ENCODE data around the gene CACTIN. TPM values are rescaled to one million over a fixed set of nuclear protein-coding genes. Genes with fewer than 3 reads are reported as not detected.
"Not testable (repeated sequence)": the region's sequence is repeated elsewhere in the genome, so short reads cannot be mapped to it uniquely, and the experiment has no call there.

The CACTIN gene
- polyA plus RNA-seq, 1 experiment = 13.8 TPM

- H3K27me3 ChIP-seq (ENCODE audit: control insufficient read depth, insufficient read depth, low read length) = no peaks in the 10 kb centered on the region
- no peak overlapping the region for H3K4me3 ChIP-seq (ENCODE audit: low read depth, low read length)
- ChIA-PET CTCF (interaction anchor here (5.9 kb wide), 1 partner anchor 32 kb away, joined by 99 read pairs; the partner anchor contains the start of gene PIP5K1C), POLR2A (no interaction called here)
- peaks cover 10% of the 10 kb centered on the region for H3K36me3 ChIP-seq (ENCODE audit: control insufficient read depth, insufficient read depth, low read length)
- TF ChIP-seq, protein P1, sequence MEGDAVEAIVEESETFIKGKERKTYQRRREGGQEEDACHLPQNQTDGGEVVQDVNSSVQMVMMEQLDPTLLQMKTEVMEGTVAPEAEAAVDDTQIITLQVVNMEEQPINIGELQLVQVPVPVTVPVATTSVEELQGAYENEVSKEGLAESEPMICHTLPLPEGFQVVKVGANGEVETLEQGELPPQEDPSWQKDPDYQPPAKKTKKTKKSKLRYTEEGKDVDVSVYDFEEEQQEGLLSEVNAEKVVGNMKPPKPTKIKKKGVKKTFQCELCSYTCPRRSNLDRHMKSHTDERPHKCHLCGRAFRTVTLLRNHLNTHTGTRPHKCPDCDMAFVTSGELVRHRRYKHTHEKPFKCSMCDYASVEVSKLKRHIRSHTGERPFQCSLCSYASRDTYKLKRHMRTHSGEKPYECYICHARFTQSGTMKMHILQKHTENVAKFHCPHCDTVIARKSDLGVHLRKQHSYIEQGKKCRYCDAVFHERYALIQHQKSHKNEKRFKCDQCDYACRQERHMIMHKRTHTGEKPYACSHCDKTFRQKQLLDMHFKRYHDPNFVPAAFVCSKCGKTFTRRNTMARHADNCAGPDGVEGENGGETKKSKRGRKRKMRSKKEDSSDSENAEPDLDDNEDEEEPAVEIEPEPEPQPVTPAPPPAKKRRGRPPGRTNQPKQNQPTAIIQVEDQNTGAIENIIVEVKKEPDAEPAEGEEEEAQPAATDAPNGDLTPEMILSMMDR (IDR thresholded peaks at IDR 0.05; ENCODE audit: insufficient read depth, low read depth, low read length) = no peak
- DNase-seq (ENCODE audit: low read depth) = no peak
These were observed 42.7 kb upstream of the CACTIN start for GRCh38 chr19:3669082-3669946.

DNA sequence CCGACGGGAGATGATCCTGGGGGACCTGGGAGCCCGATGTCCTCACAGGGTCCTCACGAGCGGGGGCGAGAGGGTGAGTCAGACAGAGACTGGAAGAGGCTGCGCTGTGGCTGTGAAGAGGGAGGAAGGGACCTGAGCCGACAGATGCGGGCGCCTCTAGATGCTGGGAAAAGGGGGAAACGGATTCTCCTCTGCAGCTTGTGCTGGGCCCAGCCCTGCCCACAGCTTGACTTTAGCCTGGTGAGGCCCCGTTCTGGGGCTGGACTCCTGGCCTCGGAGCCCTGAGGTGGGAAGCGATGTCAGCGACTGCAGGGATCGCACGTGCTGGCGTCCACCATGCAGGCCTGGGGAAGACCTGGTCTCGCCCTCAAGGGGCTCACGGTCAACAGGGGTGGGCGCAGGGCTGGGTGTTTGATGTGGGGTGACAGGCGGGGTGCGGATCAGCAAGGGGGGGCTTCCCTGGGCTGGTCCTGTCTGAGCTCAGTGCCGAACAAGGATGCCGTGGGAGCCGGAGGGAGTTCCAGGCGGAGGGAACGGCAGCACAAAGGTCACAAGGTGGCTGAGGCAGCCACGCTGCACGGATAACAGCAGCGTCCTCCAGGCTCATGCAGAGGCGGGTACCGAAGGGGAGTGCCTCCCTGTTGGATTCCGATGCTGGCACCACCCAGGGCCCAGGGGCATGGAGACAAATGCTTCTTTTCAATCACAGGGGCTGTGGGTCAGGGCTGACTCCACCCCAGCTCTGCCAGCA, 41.9 kb upstream of the CACTIN start:
- no peak overlapping the region for H3K4me3 ChIP-seq (ENCODE audit: low read depth, low read length)
- POLR2A ChIA-PET = interaction anchor here (0.5 kb wide), 1 partner anchor 31 kb away, joined by 3 read pairs; no protein-coding TSS in a partner anchor
- DNase-seq (ENCODE audit: low read depth) = no peak
- H3K27me3 ChIP-seq (ENCODE audit: control insufficient read depth, insufficient read depth, low read length) = no peaks in the 10 kb centered on the region
- TF ChIP-seq, protein P1 (IDR thresholded peaks at IDR 0.05; ENCODE audit: insufficient read depth, low read depth, low read length) = no peak
- CTCF ChIA-PET = interaction anchor here (1.3 to 5.9 kb wide), 5 partner anchors 9 to 50 kb away, joined by 3 to 99 read pairs (median 4); partner anchors contain the start of gene PIP5K1C
- H3K36me3 ChIP-seq (ENCODE audit: control insufficient read depth, insufficient read depth, low read length) = peaks cover 14% of the 10 kb centered on the region

GRCh38 chr19:3667766-3668165, 41.2 kb upstream of the CACTIN start:
- no peaks in the 10 kb centered on the region for H3K27me3 ChIP-seq (ENCODE audit: control insufficient read depth, insufficient read depth, low read length)
- H3K4me3 ChIP-seq (ENCODE audit: low read depth, low read length) = no peak overlapping the region
- POLR2A ChIA-PET = interaction anchor here (0.5 kb wide), 1 partner anchor 32 kb away, joined by 3 read pairs; no protein-coding TSS in a partner anchor
- no peak for DNase-seq (ENCODE audit: low read depth)
- TF ChIP-seq, protein P1 (IDR thresholded peaks at IDR 0.05; ENCODE audit: insufficient read depth, low read depth, low read length) = no peak
- H3K36me3 ChIP-seq (ENCODE audit: control insufficient read depth, insufficient read depth, low read length) = peaks cover 17% of the 10 kb centered on the region
- CTCF ChIA-PET = interaction anchor here (1.0 to 5.9 kb wide), 6 partner anchors 8 to 50 kb away, joined by 3 to 99 read pairs (median 4); partner anchors contain the start of gene PIP5K1C

DNA sequence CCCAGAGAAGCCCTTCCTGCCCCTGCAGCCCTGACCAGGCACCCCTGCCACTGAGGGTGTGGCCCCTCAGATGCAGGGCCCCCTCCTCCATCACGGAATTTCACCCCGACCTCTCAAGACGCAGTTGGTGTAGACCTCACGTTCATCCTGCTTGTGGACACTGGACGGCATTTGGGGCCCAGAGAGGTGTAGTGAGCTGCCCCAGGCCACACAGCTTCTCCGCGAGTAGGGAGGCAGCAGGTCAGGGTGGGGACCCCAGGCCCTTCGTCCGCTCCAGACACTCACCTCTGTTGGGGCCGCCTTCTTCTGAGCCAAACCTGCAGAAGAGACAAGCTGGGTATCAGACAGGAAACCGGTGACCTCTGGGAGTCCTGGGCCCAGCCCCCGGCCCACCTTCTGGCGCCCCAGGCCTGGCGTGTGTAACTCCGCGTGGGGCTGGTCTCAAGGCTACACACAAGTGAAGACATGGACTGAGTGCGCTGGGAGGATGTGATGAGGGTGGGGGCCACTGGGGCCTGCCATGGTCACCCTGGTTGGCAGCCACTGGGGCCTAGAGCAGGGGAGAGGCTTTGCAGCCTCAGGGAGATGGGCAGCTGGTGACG, 40.5 kb upstream of the CACTIN start:
- CTCF ChIA-PET = interaction anchor here (1.0 to 5.9 kb wide), 9 partner anchors 8 to 51 kb away, joined by 3 to 99 read pairs (median 4); partner anchors contain the start of gene PIP5K1C

GRCh38 chr19:3666545-3666856, 39.9 kb upstream of the CACTIN start:
- peaks cover 24% of the 10 kb centered on the region for H3K36me3 ChIP-seq (ENCODE audit: control insufficient read depth, insufficient read depth, low read length)
- H3K27me3 ChIP-seq (ENCODE audit: control insufficient read depth, insufficient read depth, low read length); DNase-seq (ENCODE audit: low read depth); POLR2A ChIA-PET; H3K4me3 ChIP-seq (ENCODE audit: low read depth, low read length): not testable (repeated sequence)
- CTCF ChIA-PET = interaction anchor here (0.8 to 5.9 kb wide), 10 partner anchors 10 to 52 kb away, joined by 3 to 99 read pairs (median 7); partner anchors contain the start of genes PIP5K1C and TJP3

More for the DNA sequence above, 40.5 kb upstream of the CACTIN start:
- Histone ChIP-seq H3K27me3 (ENCODE audit: control insufficient read depth, insufficient read depth, low read length) (no peaks in the 10 kb centered on the region), H3K36me3 (ENCODE audit: control insufficient read depth, insufficient read depth, low read length) (peaks cover 19% of the 10 kb centered on the region), H3K4me3 (ENCODE audit: low read depth, low read length) (no peak overlapping the region)
- no peak for DNase-seq (ENCODE audit: low read depth)
- POLR2A ChIA-PET = no interaction called here
- TF ChIP-seq, protein P1 (IDR thresholded peaks at IDR 0.05; ENCODE audit: insufficient read depth, low read depth, low read length) = no peak
